HG03571 (cell line): ENCODE results near the gene CAMKMT.
"Not testable (repeated sequence)": the region's sequence is repeated elsewhere in the genome, so short reads cannot be mapped to it uniquely, and the experiment has no call there.

Experiments
- ATAC-seq: cut with Tn5 transposase; IDR thresholded peaks from one replicate; pipeline ENCODE4 v1.9.1; 2021; ENCODE audit not compliant: unreplicated experiment

The CAMKMT gene

GRCh38 chr2:44496130-44496529 lies 134.4 kb downstream of the CAMKMT start:
- no peak for ATAC-seq

DNA sequence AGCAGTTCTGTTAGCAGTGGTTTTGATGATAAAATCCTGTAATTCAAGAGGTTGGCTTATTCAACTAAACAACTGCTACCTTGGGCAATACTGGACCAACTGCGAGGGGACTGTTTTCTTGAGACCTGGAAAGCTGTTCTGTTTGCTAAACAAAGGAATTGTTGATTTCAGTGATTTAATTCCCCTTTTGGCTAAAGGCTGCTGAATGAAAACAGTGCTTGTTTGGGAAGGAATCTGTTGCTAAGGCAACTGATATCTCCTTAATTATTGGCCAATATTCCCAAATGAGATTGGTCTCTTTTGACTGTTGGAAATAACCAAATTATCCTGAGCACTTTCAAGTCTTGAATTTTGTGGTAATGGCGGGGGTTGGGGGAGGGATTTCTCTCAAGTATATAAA lies 136.8 kb downstream of the CAMKMT start:
- no peak for ATAC-seq

- not testable (repeated sequence) for ATAC-seq
These were observed 143.9 kb downstream of the CAMKMT start for GRCh38 chr2:44505664-44506063.

DNA sequence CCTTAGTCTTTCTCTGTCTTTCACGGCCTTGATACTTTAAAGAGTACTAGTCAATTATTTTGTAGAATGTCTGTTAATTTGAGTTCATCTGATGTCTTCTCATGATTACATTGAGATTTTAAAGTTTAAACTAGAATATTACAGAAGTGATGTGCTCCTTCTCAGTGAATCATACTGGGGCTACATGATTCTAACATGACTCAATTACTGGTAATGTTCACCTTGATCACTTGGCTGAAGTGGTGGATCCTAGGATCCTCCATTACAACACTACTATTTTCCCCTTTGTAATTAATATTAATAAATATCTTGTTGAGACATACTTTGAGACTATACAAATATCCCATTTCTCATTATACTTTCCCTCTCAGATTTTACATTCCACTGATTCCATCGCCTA lies 148.5 kb downstream of the CAMKMT start:
- no peak for ATAC-seq

GRCh38 chr2:44515416-44515815 lies 153.7 kb downstream of the CAMKMT start:
- ATAC-seq = no peak

- no peak for ATAC-seq
These were observed 157.3 kb downstream of the CAMKMT start for GRCh38 chr2:44519026-44519425.

- no peak for ATAC-seq
These were observed 161.1 kb downstream of the CAMKMT start for GRCh38 chr2:44522846-44523245.

DNA sequence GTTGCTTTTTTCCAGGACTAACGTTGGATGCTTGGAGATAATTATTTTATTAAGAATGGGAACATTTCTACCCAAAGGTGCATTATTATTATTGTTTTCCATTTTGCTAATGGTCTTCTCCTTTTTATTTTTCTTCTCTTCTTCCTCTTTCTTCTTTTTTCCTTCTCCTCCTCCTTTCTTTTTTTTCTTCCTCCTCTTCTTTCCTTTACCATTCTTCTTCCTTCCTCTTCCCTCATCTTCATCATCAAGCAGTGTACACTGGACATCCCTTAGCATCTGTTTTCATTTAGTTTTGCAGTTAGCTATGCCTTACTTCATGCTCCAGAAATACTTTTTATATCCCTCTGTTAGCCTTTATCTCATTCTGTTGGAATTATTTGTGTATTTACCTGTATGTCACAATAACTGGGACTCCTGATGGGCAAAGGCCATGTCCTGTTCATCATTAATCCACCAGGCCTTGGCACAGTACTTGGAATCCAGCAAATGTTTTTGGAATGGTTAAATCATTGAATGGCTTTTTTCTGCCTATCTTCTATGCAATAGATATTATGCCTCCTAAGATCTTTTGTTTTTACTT lies 162.7 kb downstream of the CAMKMT start:
- ATAC-seq = no peak

- ATAC-seq = no peak
These were observed 164.6 kb downstream of the CAMKMT start for GRCh38 chr2:44526352-44526751.

DNA sequence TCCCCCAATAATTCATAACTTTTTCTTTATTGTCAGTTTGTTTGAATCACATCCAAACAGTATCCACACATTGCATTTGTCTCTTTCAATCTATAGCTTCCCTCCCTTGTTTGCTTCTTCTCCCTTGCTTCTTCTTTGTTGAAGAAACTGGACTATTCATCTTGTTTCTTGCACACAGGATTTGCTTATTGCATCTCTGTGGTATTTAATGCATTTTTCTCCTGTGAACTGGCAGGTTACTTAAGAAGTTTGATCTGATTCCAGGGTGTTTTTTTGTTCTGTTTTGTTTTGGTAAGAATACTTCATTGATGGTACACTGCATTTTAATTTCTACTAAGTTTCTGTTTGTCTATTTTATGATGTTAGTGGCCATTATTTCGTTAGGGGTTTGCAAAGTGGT lies 166.8 kb downstream of the CAMKMT start:
- ATAC-seq = no peak

- no peak for ATAC-seq
These were observed 167.7 kb downstream of the CAMKMT start for GRCh38 chr2:44529448-44529847.

DNA sequence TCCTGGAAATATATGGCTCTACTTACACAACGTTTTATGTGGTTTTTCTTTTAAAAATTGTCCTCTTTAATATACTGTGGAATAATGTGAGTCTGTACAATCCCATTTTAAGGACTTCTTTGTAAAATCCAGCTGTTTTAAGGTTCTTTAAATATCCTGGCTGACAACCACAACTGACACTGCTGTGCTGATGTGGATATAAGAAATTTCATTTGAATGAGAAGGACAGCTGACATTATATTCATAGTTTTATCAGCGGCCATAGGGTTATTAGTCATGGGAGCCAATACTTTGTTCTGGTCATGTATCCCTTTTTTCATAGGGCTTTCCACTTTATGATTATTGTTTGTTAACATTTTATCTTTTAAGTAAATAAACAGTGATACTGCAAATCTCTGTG lies 169.5 kb downstream of the CAMKMT start:
- no peak for ATAC-seq

GRCh38 chr2:44532031-44532430 lies 170.3 kb downstream of the CAMKMT start:
- no peak for ATAC-seq

GRCh38 chr2:44533508-44533907 lies 171.8 kb downstream of the CAMKMT start:
- no peak for ATAC-seq

DNA sequence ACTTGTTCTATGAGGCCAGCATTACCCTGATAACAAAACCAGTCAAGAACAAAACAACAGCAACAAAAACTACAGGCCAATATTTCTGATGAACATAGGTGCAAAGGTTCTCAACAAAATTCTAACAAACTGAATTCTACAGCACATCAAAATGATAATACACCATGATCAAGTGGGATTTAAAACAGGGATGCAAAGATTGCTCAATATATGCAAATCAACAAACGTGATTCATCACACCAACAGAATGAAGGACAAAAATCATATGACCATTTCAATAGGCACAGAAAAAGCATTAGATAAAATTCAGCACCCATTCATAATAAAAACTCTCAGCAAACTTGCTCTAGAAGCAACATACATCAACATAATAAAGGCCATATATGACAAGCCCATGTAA lies 173.6 kb downstream of the CAMKMT start:
- no peak for ATAC-seq

DNA sequence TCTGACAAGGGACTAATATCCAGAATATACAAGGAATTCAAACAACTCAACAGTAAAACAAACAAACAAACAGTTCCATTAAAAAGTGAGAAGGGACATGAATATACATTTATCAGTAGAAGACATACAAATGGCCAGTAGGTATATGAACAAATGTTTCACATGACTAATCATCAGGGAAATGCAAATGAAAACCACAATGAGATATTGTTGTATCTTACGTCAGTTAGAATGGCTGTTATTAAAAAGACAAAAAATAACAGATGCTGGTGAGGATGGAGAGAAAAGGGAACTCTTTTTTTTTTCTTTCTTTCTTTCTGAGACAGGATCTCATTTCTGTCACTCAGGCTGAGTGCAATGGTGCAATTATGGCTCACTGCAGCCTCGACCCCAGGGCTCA lies 175.5 kb downstream of the CAMKMT start:
- no peak for ATAC-seq

DNA sequence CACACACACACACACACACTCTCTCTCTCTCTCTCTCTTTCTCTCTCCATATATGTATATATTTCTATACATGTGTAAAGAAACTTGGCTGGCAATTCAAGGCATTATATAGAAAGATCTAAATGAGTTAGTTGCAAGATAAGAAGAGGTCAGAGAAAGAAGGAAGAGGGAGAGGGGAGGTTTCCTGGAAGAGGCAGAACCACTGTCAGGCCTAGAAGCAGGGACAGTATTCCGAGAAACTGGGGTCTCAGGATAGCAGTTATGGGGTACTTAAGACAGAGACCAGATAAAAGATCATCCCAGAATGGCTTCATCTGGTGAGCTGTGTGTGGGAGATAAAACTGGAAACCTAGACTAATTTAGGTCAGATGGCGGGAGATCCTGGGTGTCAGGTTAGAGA lies 180.8 kb downstream of the CAMKMT start:
- no peak for ATAC-seq

DNA sequence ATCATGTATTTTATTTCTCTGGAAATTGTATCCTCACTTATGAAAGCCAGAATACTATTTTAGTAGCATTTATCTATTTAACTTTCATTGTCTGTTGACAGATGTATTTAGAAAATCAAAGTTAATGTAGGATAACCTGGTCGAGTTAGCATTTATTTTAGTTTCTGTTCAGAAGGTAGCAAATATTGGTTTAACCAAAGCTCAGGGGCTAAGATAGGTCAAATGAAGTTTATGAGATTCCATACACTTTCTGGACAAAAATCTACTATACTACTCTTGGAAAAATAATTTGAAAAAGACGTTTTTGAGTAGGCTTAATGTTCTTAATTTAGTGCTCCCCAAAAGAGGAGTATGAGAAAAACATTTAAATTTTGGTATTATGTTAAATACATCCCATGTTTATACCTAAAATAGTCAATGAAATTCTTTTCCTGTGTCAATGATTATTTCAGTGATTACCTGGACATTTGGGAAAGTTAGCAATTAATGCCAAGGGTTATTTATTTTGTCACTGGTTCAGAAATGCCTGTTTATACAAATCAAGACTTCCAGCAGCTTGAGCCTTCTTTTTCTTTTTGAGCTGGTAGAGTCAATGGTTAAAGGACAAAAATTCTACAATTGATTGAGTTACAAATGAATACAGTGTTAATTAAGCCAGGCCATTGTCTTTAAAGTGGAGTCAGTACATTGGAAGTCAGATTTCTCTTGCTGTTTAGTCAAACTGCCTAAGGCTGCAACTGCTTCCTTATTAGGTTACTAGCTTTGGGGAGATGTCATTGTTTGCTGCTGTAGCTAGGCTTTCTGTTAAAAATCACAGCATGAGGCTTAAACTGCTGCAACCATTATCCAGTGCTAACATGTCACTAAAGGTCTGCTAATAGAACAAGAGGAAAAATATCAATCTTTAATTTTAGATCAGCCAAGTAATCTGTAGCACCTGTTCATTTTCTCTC lies 182.3 kb downstream of the CAMKMT start:
- no peak for ATAC-seq

GRCh38 chr2:44545005-44545404 lies 183.3 kb downstream of the CAMKMT start:
- no peak for ATAC-seq

GRCh38 chr2:44546459-44547127 lies 184.8 kb downstream of the CAMKMT start:
- no peak for ATAC-seq

DNA sequence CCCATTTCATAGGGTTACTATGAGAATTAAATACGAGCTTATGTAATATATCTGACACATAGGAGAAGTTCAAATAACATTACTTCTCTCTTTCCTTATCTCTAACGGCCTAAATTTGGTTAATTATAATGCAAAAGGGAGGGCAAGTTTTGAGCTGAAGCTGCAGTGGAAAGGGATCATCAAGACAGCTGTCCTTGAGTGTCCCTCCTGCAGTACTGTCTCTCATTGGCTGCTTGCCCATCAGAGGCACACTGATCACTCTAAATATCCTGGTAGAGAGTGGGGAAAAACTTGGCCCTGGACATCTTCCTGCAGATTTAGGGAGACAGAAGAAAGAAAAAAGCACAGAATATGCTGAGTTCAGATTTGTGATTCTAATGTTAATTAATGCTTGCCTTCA lies 186.0 kb downstream of the CAMKMT start:
- ATAC-seq = no peak
